Mesothelial cell of epicardium (in vitro differentiated cells): ENCODE results near the gene CCDC181. TPM values are rescaled to one million over a fixed set of nuclear protein-coding genes. Genes with fewer than 3 reads are reported as not detected.

Source experiments
- DNase-seq, 2 experiments: peaks; one replicate each; pipeline ENCODE4 v3.0.0; 2021; ENCODE audit warnings: low spot score in 2 of 2; ENCODE audit not compliant: unreplicated experiment in 2 of 2
- H3K27ac Mint-ChIP-seq: 2 replicates; pipeline ENCODE4 v1.8.0; 2021; ENCODE audit warnings: mixed read lengths
- H3K27me3 Mint-ChIP-seq: 2 replicates; pipeline ENCODE4 v1.8.0; 2021; ENCODE audit warnings: low read depth, mixed read lengths
- H3K36me3 Mint-ChIP-seq: 2 replicates; pipeline ENCODE4 v1.8.0; 2021; ENCODE audit warnings: mixed read lengths
- H3K4me1 Mint-ChIP-seq: 2 replicates; pipeline ENCODE4 v1.8.0; 2021; ENCODE audit warnings: mixed read lengths
- H3K4me3 Mint-ChIP-seq: 2 replicates; pipeline ENCODE4 v1.8.0; 2021; ENCODE audit warnings: mild to moderate bottlenecking, moderate library complexity, mixed read lengths
- H3K9me3 Mint-ChIP-seq: 2 replicates; pipeline ENCODE4 v1.8.0; 2021; ENCODE audit warnings: mixed read lengths
- CTCF ChIP-seq: fragments of 200-600 bp; sonication (generic); IDR thresholded peaks from one replicate; pipeline ENCODE4 v1.5.0; 2021; ENCODE audit warnings: antibody characterized with exemption; ENCODE audit not compliant: unreplicated experiment
- total RNA-seq: library from RNA; stranded (reverse); gene quantifications from 3 replicates; pipeline ENCODE4 v1.2.1, GENCODE V29; 2021

The CCDC181 gene
- total RNA-seq, 1 donor from 2014 or later, result 1.3 TPM

GRCh38 chr1:169345511-169345910, 81.8 kb downstream of the CCDC181 start:
- Mint-ChIP-seq H3K36me3 (peaks cover 6% of the 10 kb centered on the region), H3K9me3 (peaks cover 5% of the 10 kb centered on the region), H3K27ac (no peak overlapping the region), H3K4me3 (no peak overlapping the region), H3K4me1 (peaks cover 1% of the 10 kb centered on the region), H3K27me3 (no peaks in the 10 kb centered on the region)
- TF ChIP-seq CTCF, result no peak
- no peak for DNase-seq

Other genes starting within 250 kb of the CCDC181 start
- 25.6 to 31.9 TPM (median 28.9 TPM) in 3 replicates for gene NME7, start 59.7 kb downstream of the CCDC181 start, total RNA-seq
- 19.1 to 21.5 TPM (median 21.5 TPM) in 3 replicates for gene BLZF1, start 59.3 kb downstream of the CCDC181 start, total RNA-seq
- 16.1 to 18.2 TPM (median 17.8 TPM) in 3 replicates for gene SLC19A2, start 58.5 kb upstream of the CCDC181 start, total RNA-seq
- 32.2 to 43.5 TPM (median 38.6 TPM) in 3 replicates for gene F5, start 159.0 kb upstream of the CCDC181 start, total RNA-seq
- gene SELP, start 202.7 kb upstream of the CCDC181 start, total RNA-seq, result 0.49 to 0.65 TPM (median 0.61 TPM) in 3 replicates